Hepatocyte (in vitro differentiated cells): Measurements from ENCODE around the gene GRB10. TPM values are rescaled to one million over a fixed set of nuclear protein-coding genes. Genes with fewer than 3 reads are reported as not detected.
A peak's percentile ranks its signal among the peaks of the same experiment; 100 is the strongest.

Source experiments
- DNase-seq: peaks from one replicate; pipeline ENCODE4 v3.0.0-alpha.2; 2016; ENCODE audit warnings: low spot score
- H2AFZ ChIP-seq: fragments of 200-600 bp; sonication (generic); 2 replicates; pipeline ENCODE4 v1.6.0; 2016; ENCODE audit warnings: antibody characterized with exemption, mild to moderate bottlenecking
- H3K27ac ChIP-seq: fragments of 200-600 bp; sonication (generic); 2 replicates; pipeline ENCODE4 v1.5.1; 2016; ENCODE audit warnings: mild to moderate bottlenecking
- H3K27me3 ChIP-seq: fragments of 200-600 bp; sonication (generic); 2 replicates; pipeline ENCODE4 v1.6.1; 2016
- H3K36me3 ChIP-seq: fragments of 200-600 bp; sonication (generic); replicated peaks from 2 replicates; pipeline ENCODE4 v1.5.1; 2016; ENCODE audit warnings: low read depth; ENCODE audit not compliant: insufficient read depth
- H3K4me1 ChIP-seq: fragments of 200-600 bp; sonication (generic); 2 replicates; pipeline ENCODE4 v1.5.1; 2016; ENCODE audit warnings: mild to moderate bottlenecking, moderate library complexity; ENCODE audit not compliant: insufficient read depth
- H3K4me2 ChIP-seq: fragments of 200-600 bp; sonication (generic); 2 replicates; pipeline ENCODE4 v1.6.0; 2016
- H3K4me3 ChIP-seq: fragments of 200-600 bp; sonication (generic); 2 replicates; pipeline ENCODE4 v1.5.1; 2016; ENCODE audit warnings: mild to moderate bottlenecking
- H3K79me2 ChIP-seq: fragments of 200-600 bp; sonication (generic); 2 replicates; pipeline ENCODE4 v1.6.0; 2017; ENCODE audit warnings: mild to moderate bottlenecking
- H3K9me2 ChIP-seq: fragments of 200-600 bp; sonication (generic); replicated peaks from 2 replicates; pipeline ENCODE4 v1.6.0; 2017; ENCODE audit warnings: mild to moderate bottlenecking; ENCODE audit not compliant: insufficient read depth
- H3K9me3 ChIP-seq: fragments of 200-600 bp; sonication (generic); 2 replicates; pipeline ENCODE4 v1.5.1; 2016; ENCODE audit warnings: low read depth, mild to moderate bottlenecking
- H4K20me1 ChIP-seq: fragments of 200-600 bp; sonication (generic); 2 replicates; pipeline ENCODE4 v1.6.0; 2016; ENCODE audit warnings: mild to moderate bottlenecking; ENCODE audit not compliant: insufficient read depth, poor library complexity, severe bottlenecking
- CTCF ChIP-seq: fragments of 200-600 bp; sonication (generic); IDR thresholded peaks from 2 replicates; pipeline ENCODE4 v1.5.1; 2016; ENCODE audit warnings: antibody characterized with exemption, mild to moderate bottlenecking; ENCODE audit not compliant: poor library complexity
- EZH2 ChIP-seq: fragments of 200-600 bp; sonication (generic); IDR thresholded peaks from 2 replicates; pipeline ENCODE4 v1.6.1; 2016; ENCODE audit warnings: antibody characterized with exemption, mild to moderate bottlenecking, borderline replicate concordance
- EZH2phosphoT487 ChIP-seq: fragments of 200-600 bp; sonication (generic); IDR thresholded peaks from one replicate; pipeline ENCODE4 v1.6.1; 2018; ENCODE audit warnings: antibody characterized with exemption, mild to moderate bottlenecking, low read depth, moderate library complexity; ENCODE audit not compliant: unreplicated experiment, severe bottlenecking
- WGBS: methylation state at CpG from one replicate; pipeline ENCODE4 v1.1.6; 2016; ENCODE audit warnings: low lambda C conversion rate; ENCODE audit errors: missing lambda C conversion rate; 5-methylcytosine and 5-hydroxymethylcytosine counted together
- polyA plus RNA-seq: library from polyadenylated mRNA; unstranded; fragments of >200 nt; fragmentation: Nextera tagmentation; extraction: Ambion mirVana; gene quantifications from 2 replicates; pipeline ENCODE4 v1.2.1, GENCODE V29; 2016
- total RNA-seq: library from RNA; depleted of rRNA; stranded (reverse); fragments of >200 nt; gene quantifications from 2 replicates; pipeline ENCODE4 v1.2.3, GENCODE V29; 2014

GRB10 gene
- total and polyA plus RNA-seq, 2 experiments from 2014 or later = 47.6 to 65.9 TPM

- no peaks in the 10 kb centered on the region for H4K20me1 ChIP-seq
- 77% methylated on average over 1 of the region's 1 CpG for WGBS
These were observed 84.9 kb downstream of the GRB10 start for GRCh38 chr7:50697748-50698147.

GRCh38 chr7:50696810-50697582 is 85.7 kb downstream of the GRB10 start:
- Histone ChIP-seq H3K79me2 (peaks cover 45% of the 10 kb centered on the region), H3K4me2 (peak overlapping the region; percentile 48), H3K9me2 (no peaks in the 10 kb centered on the region), H2AFZ (no peak overlapping the region), H3K36me3 (no peaks in the 10 kb centered on the region), H3K9me3 (no peaks in the 10 kb centered on the region), H3K27ac (peak overlapping the region; percentile 42), H3K4me3 (no peak overlapping the region), H3K27me3 (no peaks in the 10 kb centered on the region), H4K20me1 (no peaks in the 10 kb centered on the region), H3K4me1 (peaks cover 21% of the 10 kb centered on the region)
- DNase-seq = no peak
- WGBS = 67% methylated on average over 3 of the region's 3 CpGs
- TF ChIP-seq EZH2phosphoT487 (no peak), CTCF (peak; percentile 40)

More at GRCh38 chr7:50697748-50698147, 84.9 kb downstream of the GRB10 start:
- peak overlapping the region; percentile 48 for H3K4me2 ChIP-seq
- H3K4me3 ChIP-seq = no peak overlapping the region
- no peaks in the 10 kb centered on the region for H3K9me3 ChIP-seq
- DNase-seq = no peak
- H3K4me1 ChIP-seq = peaks cover 21% of the 10 kb centered on the region
- H3K79me2 ChIP-seq = peaks cover 41% of the 10 kb centered on the region
- no peaks in the 10 kb centered on the region for H3K27me3 ChIP-seq
- no peak overlapping the region for H2AFZ ChIP-seq
- TF ChIP-seq CTCF = no peak
- no peak for TF ChIP-seq EZH2phosphoT487
- TF ChIP-seq EZH2 = no peak
- no peaks in the 10 kb centered on the region for H3K9me2 ChIP-seq
- peak overlapping the region; percentile 42 for H3K27ac ChIP-seq
- no peaks in the 10 kb centered on the region for H3K36me3 ChIP-seq

- Histone ChIP-seq H3K27ac (no peak overlapping the region), H3K4me2 (no peak overlapping the region)
These were observed 87.7 kb downstream of the GRB10 start for GRCh38 chr7:50695026-50695425.

More at GRCh38 chr7:50695026-50695425, 87.7 kb downstream of the GRB10 start:
- no peaks in the 10 kb centered on the region for H3K9me2 ChIP-seq
- no peaks in the 10 kb centered on the region for H3K27me3 ChIP-seq
- no peaks in the 10 kb centered on the region for H3K36me3 ChIP-seq
- no peak for DNase-seq
- H3K9me3 ChIP-seq = no peaks in the 10 kb centered on the region
- WGBS = 95% methylated on average over 2 of the region's 2 CpGs
- H3K79me2 ChIP-seq = peaks cover 51% of the 10 kb centered on the region
- H3K4me3 ChIP-seq = no peak overlapping the region
- peaks cover 21% of the 10 kb centered on the region for H3K4me1 ChIP-seq
- no peak overlapping the region for H2AFZ ChIP-seq
- no peak for TF ChIP-seq EZH2phosphoT487
- no peak for TF ChIP-seq CTCF
- H4K20me1 ChIP-seq = no peaks in the 10 kb centered on the region
